Measurements from ENCODE around the gene KLF13. TPM values are rescaled to one million over a fixed set of nuclear protein-coding genes. Genes with fewer than 3 reads are reported as not detected.

KLF13 gene
- total and polyA plus RNA-seq, 2 experiments from 2014 or later: 15.1 to 35.7 TPM

- H3K4me1 ChIP-seq (ENCODE audit: low read depth): peaks cover 5% of the 10 kb centered on the region
Observed at GRCh38 chr15:31301673-31301990, 25.0 kb upstream of the KLF13 start.

GRCh38 chr15:31302029-31302657 lies 24.5 kb upstream of the KLF13 start:
- Histone ChIP-seq H3K9me3 (ENCODE audit: low read depth) (no peaks in the 10 kb centered on the region), H3K4me3 (no peak overlapping the region), H3K36me3 (no peaks in the 10 kb centered on the region), H3K27ac (no peak overlapping the region), H3K27me3 (peaks cover 19% of the 10 kb centered on the region), H3K4me1 (ENCODE audit: low read depth) (peaks cover 5% of the 10 kb centered on the region)
- no peak for TF ChIP-seq CTCF (IDR thresholded peaks at IDR 0.05; ENCODE audit: low read depth, low read length)
- no peak for DNase-seq (ENCODE audit: low read depth in 1 of 2, low spot score in 1 of 2)

More at GRCh38 chr15:31301673-31301990, 25.0 kb upstream of the KLF13 start:
- Histone ChIP-seq H3K9me3 (ENCODE audit: low read depth) (no peaks in the 10 kb centered on the region), H3K27ac (no peak overlapping the region), H3K4me3 (no peak overlapping the region), H3K27me3 (peaks cover 13% of the 10 kb centered on the region), H3K36me3 (no peaks in the 10 kb centered on the region)
- TF ChIP-seq CTCF (IDR thresholded peaks at IDR 0.05; ENCODE audit: low read depth, low read length): no peak
- no peak for DNase-seq (ENCODE audit: low read depth in 1 of 2, low spot score in 1 of 2)

GRCh38 chr15:31302778-31303725 lies 23.6 kb upstream of the KLF13 start:
- H3K36me3 ChIP-seq: no peaks in the 10 kb centered on the region
- H3K4me1 ChIP-seq (ENCODE audit: low read depth): peaks cover 5% of the 10 kb centered on the region
- no peak for TF ChIP-seq CTCF (IDR thresholded peaks at IDR 0.05; ENCODE audit: low read depth, low read length)
- peak in 1 of 2 donors; percentile 23 for DNase-seq (ENCODE audit: low read depth in 1 of 2, low spot score in 1 of 2)
- H3K9me3 ChIP-seq (ENCODE audit: low read depth): no peaks in the 10 kb centered on the region
- H3K27ac ChIP-seq: no peak overlapping the region
- no peak overlapping the region for H3K4me3 ChIP-seq
- H3K27me3 ChIP-seq: peaks cover 28% of the 10 kb centered on the region

- Histone ChIP-seq H3K27ac (no peak overlapping the region), H3K36me3 (no peaks in the 10 kb centered on the region), H3K9me3 (ENCODE audit: low read depth) (no peaks in the 10 kb centered on the region), H3K27me3 (peaks cover 31% of the 10 kb centered on the region), H3K4me3 (no peak overlapping the region), H3K4me1 (ENCODE audit: low read depth) (peaks cover 5% of the 10 kb centered on the region)
- no peak for DNase-seq (ENCODE audit: low read depth in 1 of 2, low spot score in 1 of 2)
- TF ChIP-seq CTCF (IDR thresholded peaks at IDR 0.05; ENCODE audit: low read depth, low read length): no peak
Observed at GRCh38 chr15:31303726-31304648, 22.6 kb upstream of the KLF13 start.

GRCh38 chr15:31304751-31305365 lies 21.8 kb upstream of the KLF13 start:
- H3K36me3 ChIP-seq: no peaks in the 10 kb centered on the region
- TF ChIP-seq CTCF (IDR thresholded peaks at IDR 0.05; ENCODE audit: low read depth, low read length): no peak
- peaks cover 5% of the 10 kb centered on the region for H3K4me1 ChIP-seq (ENCODE audit: low read depth)
- peaks cover 31% of the 10 kb centered on the region for H3K27me3 ChIP-seq
- no peaks in the 10 kb centered on the region for H3K9me3 ChIP-seq (ENCODE audit: low read depth)
- no peak overlapping the region for H3K27ac ChIP-seq
- no peak for DNase-seq (ENCODE audit: low read depth in 1 of 2, low spot score in 1 of 2)
- H3K4me3 ChIP-seq: no peak overlapping the region

Data from cardiac muscle cell (in vitro differentiated cells and primary cell).